ENCODE data around the gene MRPL23. TPM values are rescaled to one million over a fixed set of nuclear protein-coding genes. Genes with fewer than 3 reads are reported as not detected.

Gene MRPL23
- total and polyA plus RNA-seq, 2 donors (not counting 3 experiments of a cell fraction or from before 2014, with no cell fraction given): 72.7 to 222 TPM

GRCh38 chr11:1975185-1975584 is 28.1 kb downstream of the MRPL23 start:
- no peak overlapping the region for H2AFZ ChIP-seq (ENCODE audit: low read depth, low read length)
- H3K27ac ChIP-seq (ENCODE audit: insufficient read depth, low read depth, low read length): no peak overlapping the region
- H3K9ac ChIP-seq (replicated peaks; ENCODE audit: extremely low read depth, insufficient read depth, low read length): no peak overlapping the region
- H3K9me3 ChIP-seq (replicated peaks; ENCODE audit: control insufficient read depth, insufficient read depth, low read length): no peaks in the 10 kb centered on the region
- POLR2A ChIA-PET: no interaction called here
- TF ChIP-seq GATA2 (IDR thresholded peaks at IDR 0.05; ENCODE audit: insufficient read depth, insufficient read length, low read depth, low read length) (no peak), MYC (IDR thresholded peaks at IDR 0.05; ENCODE audit: low read depth, low read length) (no peak), CTCF (IDR thresholded peaks at IDR 0.05; ENCODE audit: extremely low read depth in 1 of 2, insufficient read depth in 1 of 2, low read depth in 1 of 2, low read length in 2 of 2) (no peak), JUN (IDR thresholded peaks at IDR 0.05; ENCODE audit: borderline replicate concordance, insufficient read depth, insufficient read length, low read depth) (no peak), POLR2AphosphoS5 (IDR thresholded peaks at IDR 0.05; ENCODE audit: insufficient read depth, low read depth, low read length) (no peak), MAX (IDR thresholded peaks at IDR 0.05; ENCODE audit: insufficient read depth, insufficient read length) (no peak), EZH2 (IDR thresholded peaks at IDR 0.05; ENCODE audit: borderline replicate concordance, low read depth, low read length, severe bottlenecking) (no peak), FOS (IDR thresholded peaks at IDR 0.05; ENCODE audit: borderline replicate concordance, insufficient read depth, low read length) (no peak), POLR2A (IDR thresholded peaks at IDR 0.05; ENCODE audit: low read depth, low read length) (no peak)
- no peaks in the 10 kb centered on the region for H3K36me3 ChIP-seq (ENCODE audit: control insufficient read depth in 2 of 2, extremely low read depth in 1 of 2, insufficient read depth in 2 of 2, low read length in 2 of 2)
- no peak overlapping the region for H3K4me3 ChIP-seq (replicated peaks in 1 of 3; ENCODE audit: insufficient read depth in 1 of 3, low read depth in 1 of 3, low read length in 3 of 3)
- no peaks in the 10 kb centered on the region for H3K27me3 ChIP-seq (ENCODE audit: control insufficient read depth in 2 of 2, insufficient read depth in 2 of 2, low read length in 2 of 2)
- no peaks in the 10 kb centered on the region for H3K4me1 ChIP-seq (ENCODE audit: control insufficient read depth, extremely low read depth, insufficient read depth, low read length)
- H3K4me2 ChIP-seq (ENCODE audit: insufficient read depth, low read length): no peak overlapping the region
- H4K20me1 ChIP-seq (replicated peaks; ENCODE audit: control insufficient read depth, extremely low read depth, insufficient read depth, low read length): no peaks in the 10 kb centered on the region
- H3K9me1 ChIP-seq (replicated peaks; ENCODE audit: control insufficient read depth, extremely low read depth, insufficient read depth, low read length): no peaks in the 10 kb centered on the region
- no peak for FAIRE-seq
- CTCF ChIA-PET: interaction anchor here (1.0 kb wide), 1 partner anchor 99 kb away, joined by 3 read pairs; no protein-coding TSS in a partner anchor
- no peak for DNase-seq (ENCODE audit: low read depth, low spot score)
- no TSS peak for BruUV-seq (replicated peaks)
- H3K79me2 ChIP-seq (ENCODE audit: control insufficient read depth, insufficient read depth, low read length): no peaks in the 10 kb centered on the region
- intact Hi-C loops (cut with micrococcal nuclease) (no loop called here), dilution Hi-C loops (cut with MboI; ENCODE audit: extremely low pct_ligation_motif_present, low sequenced_read_pairs) (no loop called here)
